IMR-90 (cell line): ENCODE measurements around the gene CPED1.
"Not testable (repeated sequence)": the region's sequence is repeated elsewhere in the genome, so short reads cannot be mapped to it uniquely, and the experiment has no call there.

Experiments used
- CTCF ChIP-seq: conservative IDR thresholded peaks from 2 replicates; pipeline ENCODE4 v1.5.1; 2012; ENCODE audit warnings: mild to moderate bottlenecking, low read depth, low read length, improper control_type of control experiment
- SMC3 ChIP-seq: fragments of 150-350 bp; IDR thresholded peaks from 2 replicates; pipeline ENCODE4 v1.6.1; 2016; ENCODE audit warnings: low read depth, mild to moderate bottlenecking, antibody characterized with exemption, low read length, moderate library complexity

- TF ChIP-seq CTCF, SMC3: not testable (repeated sequence)
These were observed 16.5 kb downstream of the CPED1 start for GRCh38 chr7:121005058-121005457.
